GM23248 (cell line): ENCODE data around the gene CTNS. TPM values are rescaled to one million over a fixed set of nuclear protein-coding genes. Genes with fewer than 3 reads are reported as not detected.

Experiments used
- DNase-seq: peaks from one replicate; pipeline ENCODE4 v3.0.0-alpha.2; 2015
- H2AFZ ChIP-seq: fragments of 200-600 bp; sonication (generic); 2 replicates; pipeline ENCODE4 v1.6.1; 2016; ENCODE audit warnings: antibody characterized with exemption
- H3F3A ChIP-seq: fragments of 200-600 bp; sonication (generic); 2 replicates; pipeline ENCODE4 v1.6.1; 2016; ENCODE audit warnings: mild to moderate bottlenecking, antibody characterized with exemption, mixed run types; ENCODE audit not compliant: insufficient read depth
- H3K27ac ChIP-seq: fragments of 200-600 bp; sonication (generic); 2 replicates; pipeline ENCODE4 v1.5.1; 2016; ENCODE audit warnings: mild to moderate bottlenecking
- H3K27me3 ChIP-seq: fragments of 200-600 bp; sonication (generic); replicated peaks from 2 replicates; pipeline ENCODE4 v1.6.1; 2016; ENCODE audit warnings: mild to moderate bottlenecking; ENCODE audit not compliant: insufficient read depth
- H3K36me3 ChIP-seq: fragments of 200-600 bp; sonication (generic); 2 replicates; pipeline ENCODE4 v1.6.1; 2016; ENCODE audit warnings: low read depth, mild to moderate bottlenecking
- H3K4me1 ChIP-seq: fragments of 200-600 bp; sonication (generic); 2 replicates; pipeline ENCODE4 v1.6.1; 2016; ENCODE audit warnings: mild to moderate bottlenecking; ENCODE audit not compliant: insufficient read depth
- H3K4me2 ChIP-seq: fragments of 200-600 bp; sonication (generic); one replicate; pipeline ENCODE4 v1.6.1; 2016; ENCODE audit warnings: mild to moderate bottlenecking; ENCODE audit not compliant: unreplicated experiment
- H3K4me3 ChIP-seq: fragments of 200-600 bp; sonication (generic); 2 replicates; pipeline ENCODE4 v1.5.1; 2016; ENCODE audit warnings: mild to moderate bottlenecking
- H3K79me2 ChIP-seq: fragments of 200-600 bp; sonication (generic); 2 replicates; pipeline ENCODE4 v1.6.1; 2016; ENCODE audit warnings: mild to moderate bottlenecking; ENCODE audit not compliant: insufficient read depth
- H3K9ac ChIP-seq: fragments of 200-600 bp; sonication (generic); 2 replicates; pipeline ENCODE4 v1.6.1; 2016; ENCODE audit warnings: mild to moderate bottlenecking
- H3K9me2 ChIP-seq: fragments of 200-600 bp; sonication (generic); 2 replicates; pipeline ENCODE4 v1.6.1; 2016; ENCODE audit warnings: mixed run types, mild to moderate bottlenecking, moderate library complexity; ENCODE audit not compliant: insufficient read depth
- H3K9me3 ChIP-seq: fragments of 200-600 bp; sonication (generic); one replicate; pipeline ENCODE4 v1.6.1; 2017; ENCODE audit warnings: low read depth
- H4K20me1 ChIP-seq: fragments of 200-600 bp; sonication (generic); 2 replicates; pipeline ENCODE4 v1.6.0; 2016; ENCODE audit not compliant: insufficient read depth
- EZH2 ChIP-seq: fragments of 200-600 bp; sonication (generic); IDR thresholded peaks from 2 replicates; pipeline ENCODE4 v1.6.1; 2018; ENCODE audit warnings: antibody characterized with exemption, mild to moderate bottlenecking; ENCODE audit not compliant: insufficient read depth, poor library complexity, severe bottlenecking
- EZH2phosphoT487 ChIP-seq: fragments of 200-600 bp; sonication (generic); IDR thresholded peaks from 2 replicates; pipeline ENCODE4 v1.6.1; 2018; ENCODE audit warnings: antibody characterized with exemption, moderate library complexity, mild to moderate bottlenecking, low read depth; ENCODE audit not compliant: insufficient read depth
- WGBS, 2 experiments: methylation state at CpG; one replicate each; pipeline ENCODE4 v1.1.6; 2015 to 2017; ENCODE audit warnings: low lambda C conversion rate in 2 of 2, low coverage in 1 of 2; ENCODE audit errors: missing lambda C conversion rate in 2 of 2; 5-methylcytosine and 5-hydroxymethylcytosine counted together
- in situ Hi-C: fragments of 300-500 bp; cut with MboI; formaldehyde crosslinking; loops from 2 replicates; pipeline ENCODE4 v1.15.0; 2020
- polyA plus RNA-seq: library from polyadenylated mRNA; unstranded; fragments of >200 nt; fragmentation: Nextera tagmentation; extraction: Ambion mirVana; gene quantifications from 2 replicates; pipeline ENCODE4 v1.2.1, GENCODE V29; 2016
- total RNA-seq: library from RNA; depleted of rRNA; stranded (reverse); fragments of >200 nt; shearing (Covaris generic); gene quantifications from 2 replicates; pipeline ENCODE4 v1.2.3, GENCODE V29; 2014

The CTNS gene
- total and polyA plus RNA-seq, 2 experiments from 2014 or later = 7.2 to 7.5 TPM

- H3K4me3 ChIP-seq = no peak overlapping the region
- DNase-seq = no peak
- no peaks in the 10 kb centered on the region for H3K79me2 ChIP-seq
- peaks cover 4% of the 10 kb centered on the region; the same call in 1 of the 2 replicates for H3F3A ChIP-seq
- H3K9me2 ChIP-seq = no peaks in the 10 kb centered on the region
- no peaks in the 10 kb centered on the region for H4K20me1 ChIP-seq
- H3K4me1 ChIP-seq = peaks cover 10% of the 10 kb centered on the region; the same call in 1 of the 2 replicates
- H3K36me3 ChIP-seq = no peaks in the 10 kb centered on the region
- H2AFZ ChIP-seq = no peak overlapping the region
- no peaks in the 10 kb centered on the region for H3K9me3 ChIP-seq
- no peak overlapping the region for H3K27ac ChIP-seq
- H3K9ac ChIP-seq = no peak overlapping the region
- in situ Hi-C loops = no loop called here
- TF ChIP-seq EZH2 = no peak
- no peaks in the 10 kb centered on the region for H3K27me3 ChIP-seq
- no peak overlapping the region for H3K4me2 ChIP-seq
- 82 to 96% methylated on average over 4 of the region's 4 CpGs for WGBS, 2 experiments
These were observed 56.6 kb downstream of the CTNS start for GRCh38 chr17:3693141-3693540.

- no peak for DNase-seq
- no peak overlapping the region for H3K4me2 ChIP-seq
- H3K27ac ChIP-seq = no peak overlapping the region
- H3F3A ChIP-seq = peaks cover 4% of the 10 kb centered on the region; the same call in 1 of the 2 replicates
- no peaks in the 10 kb centered on the region for H3K9me2 ChIP-seq
- H3K9ac ChIP-seq = no peak overlapping the region
- 84 to 85% methylated on average over 9 of the region's 9 CpGs for WGBS, 2 experiments
- H4K20me1 ChIP-seq = no peaks in the 10 kb centered on the region
- H2AFZ ChIP-seq = no peak overlapping the region
- no peak overlapping the region for H3K4me3 ChIP-seq
- H3K4me1 ChIP-seq = peaks cover 10% of the 10 kb centered on the region; the same call in 1 of the 2 replicates
- in situ Hi-C loops = no loop called here
- H3K36me3 ChIP-seq = no peaks in the 10 kb centered on the region
- H3K27me3 ChIP-seq = no peaks in the 10 kb centered on the region
- H3K79me2 ChIP-seq = no peaks in the 10 kb centered on the region
- TF ChIP-seq EZH2 (no peak), EZH2phosphoT487 (no peak)
- H3K9me3 ChIP-seq = no peaks in the 10 kb centered on the region
These were observed 57.3 kb downstream of the CTNS start for GRCh38 chr17:3693829-3694231.

- no peaks in the 10 kb centered on the region for H3K79me2 ChIP-seq
- peak overlapping the region; percentile 87 for H3K4me2 ChIP-seq
- peak; percentile 50 for DNase-seq
- no peaks in the 10 kb centered on the region for H3K9me3 ChIP-seq
- H2AFZ ChIP-seq = peak overlapping the region; percentile 81
- H3K4me3 ChIP-seq = peak overlapping the region; percentile 72
- H3K36me3 ChIP-seq = no peaks in the 10 kb centered on the region
- no peaks in the 10 kb centered on the region for H3K9me2 ChIP-seq
- H3K27ac ChIP-seq = no peak overlapping the region
- 2 to 7% methylated on average over 9 to 17 of the region's 17 CpGs for WGBS, 2 experiments
- TF ChIP-seq EZH2phosphoT487 (no peak), EZH2 (no peak)
- H3K9ac ChIP-seq = no peak overlapping the region
- peaks cover 4% of the 10 kb centered on the region; the same call in 1 of the 2 replicates for H3F3A ChIP-seq
- in situ Hi-C loops = no loop called here
- H4K20me1 ChIP-seq = no peaks in the 10 kb centered on the region
- H3K27me3 ChIP-seq = no peaks in the 10 kb centered on the region
- peaks cover 10% of the 10 kb centered on the region; the same call in 1 of the 2 replicates for H3K4me1 ChIP-seq
These were observed 58.7 kb downstream of the CTNS start for GRCh38 chr17:3695129-3695722.

- DNase-seq = peak; percentile 54
- peaks cover 10% of the 10 kb centered on the region; the same call in 1 of the 2 replicates for H3K4me1 ChIP-seq
- no peaks in the 10 kb centered on the region for H3K27me3 ChIP-seq
- H3K9me2 ChIP-seq = no peaks in the 10 kb centered on the region
- H3K9ac ChIP-seq = no peak within 1 kb of the TSS
- in situ Hi-C loops = no loop called here
- no peaks in the 10 kb centered on the region for H3K9me3 ChIP-seq
- 1 to 3% methylated on average over 49 to 65 of the region's 65 CpGs for whole genome bisulfite sequencing, 2 experiments
- peaks cover 4% of the 10 kb centered on the region; the same call in 1 of the 2 replicates for H3F3A ChIP-seq
- TF ChIP-seq EZH2 = no peak
- TF ChIP-seq EZH2phosphoT487 = no peak
- no peak within 1 kb of the TSS for H3K27ac ChIP-seq
- H4K20me1 ChIP-seq = no peaks in the 10 kb centered on the region
- no peaks in the 10 kb centered on the region for H3K36me3 ChIP-seq
- H3K4me2 ChIP-seq = peak within 1 kb of the TSS; percentile 87
- no peaks in the 10 kb centered on the region for H3K79me2 ChIP-seq
- H2AFZ ChIP-seq = peak within 1 kb of the TSS; percentile 81
- H3K4me3 ChIP-seq = peak within 1 kb of the TSS; percentile 72
These were observed 59.3 kb downstream of the CTNS start, which contains the start of gene P2RX5 for GRCh38 chr17:3695723-3696411. P2RX5 (minus strand) TSS chr17:3696155; CDS start chr17:3696005, 150 bp downstream.
